MM.1S (cell line): ENCODE results near the gene KDM2A.

ENCODE experiments used
- EZH2 ChIP-seq: fragments of 300-600 bp; sonication (generic); optimal IDR thresholded peaks from 2 replicates; pipeline ENCODE3; 2017; ENCODE audit warnings: low read depth, mild to moderate bottlenecking, antibody characterized with exemption, low read length, mixed read lengths
- EZH2phosphoT487 ChIP-seq: fragments of 300-600 bp; sonication (generic); IDR thresholded peaks from 2 replicates; pipeline ENCODE4 v1.6.1; 2018; ENCODE audit warnings: antibody characterized with exemption, low read length
- TF ChIP-seq, protein P1 (sequence below): fragments of 300-600 bp; sonication (generic); IDR thresholded peaks from 2 replicates; pipeline ENCODE4 v1.5.1; 2016; ENCODE audit warnings: antibody characterized with exemption, low read length, mixed read lengths

DNA sequence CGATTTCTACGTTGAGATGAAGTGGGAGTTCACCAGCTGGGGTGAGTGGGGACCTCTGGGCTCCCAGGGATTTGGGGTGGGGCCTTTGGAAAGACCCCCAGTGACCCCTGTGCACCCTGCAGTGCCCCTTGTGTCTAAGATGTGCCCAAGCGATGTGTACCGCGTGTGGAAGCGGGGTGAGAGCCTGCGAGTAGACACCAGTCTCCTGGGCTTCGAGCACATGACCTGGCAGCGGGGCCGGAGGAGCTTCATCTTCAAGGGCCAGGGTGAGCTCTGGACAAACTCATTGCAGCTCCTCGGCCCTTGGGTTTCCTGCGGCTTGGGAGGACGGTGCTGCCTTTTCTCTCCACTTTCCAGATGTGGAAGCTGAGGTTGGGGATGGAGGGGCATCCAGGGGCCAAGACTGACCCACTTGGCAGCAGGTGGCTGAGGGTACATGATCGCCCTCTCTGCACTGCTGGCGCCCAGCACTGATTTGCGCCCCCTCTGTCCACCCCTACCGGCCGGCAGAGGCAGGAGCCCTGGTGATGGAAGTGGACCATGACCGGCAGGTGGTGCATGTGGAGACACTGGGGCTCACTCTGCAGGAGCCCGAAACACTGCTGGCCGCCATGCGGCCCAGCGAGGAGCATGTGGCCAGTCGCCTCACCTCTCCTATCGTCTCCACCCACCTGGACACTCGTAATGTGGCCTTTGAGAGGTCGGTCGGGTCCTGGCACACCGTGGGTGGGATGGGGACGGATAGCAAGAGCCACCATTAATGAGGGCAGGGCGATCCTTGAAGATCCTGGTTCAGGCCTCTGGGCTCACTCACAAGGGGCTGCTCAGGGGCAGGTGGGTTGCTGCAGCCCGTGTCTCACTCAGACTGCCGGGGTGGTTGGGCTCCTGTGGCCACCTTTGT lies 172.7 kb downstream of the KDM2A start:
- TF ChIP-seq, protein P1, sequence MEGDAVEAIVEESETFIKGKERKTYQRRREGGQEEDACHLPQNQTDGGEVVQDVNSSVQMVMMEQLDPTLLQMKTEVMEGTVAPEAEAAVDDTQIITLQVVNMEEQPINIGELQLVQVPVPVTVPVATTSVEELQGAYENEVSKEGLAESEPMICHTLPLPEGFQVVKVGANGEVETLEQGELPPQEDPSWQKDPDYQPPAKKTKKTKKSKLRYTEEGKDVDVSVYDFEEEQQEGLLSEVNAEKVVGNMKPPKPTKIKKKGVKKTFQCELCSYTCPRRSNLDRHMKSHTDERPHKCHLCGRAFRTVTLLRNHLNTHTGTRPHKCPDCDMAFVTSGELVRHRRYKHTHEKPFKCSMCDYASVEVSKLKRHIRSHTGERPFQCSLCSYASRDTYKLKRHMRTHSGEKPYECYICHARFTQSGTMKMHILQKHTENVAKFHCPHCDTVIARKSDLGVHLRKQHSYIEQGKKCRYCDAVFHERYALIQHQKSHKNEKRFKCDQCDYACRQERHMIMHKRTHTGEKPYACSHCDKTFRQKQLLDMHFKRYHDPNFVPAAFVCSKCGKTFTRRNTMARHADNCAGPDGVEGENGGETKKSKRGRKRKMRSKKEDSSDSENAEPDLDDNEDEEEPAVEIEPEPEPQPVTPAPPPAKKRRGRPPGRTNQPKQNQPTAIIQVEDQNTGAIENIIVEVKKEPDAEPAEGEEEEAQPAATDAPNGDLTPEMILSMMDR = no peak
- TF ChIP-seq EZH2 (no peak), EZH2phosphoT487 (no peak)
